Thyroid gland (tissue), 4 donors: ENCODE data around the gene IFT57.
"Not testable (repeated sequence)": the region's sequence is repeated elsewhere in the genome, so short reads cannot be mapped to it uniquely, and the experiment has no call there.

Source experiments
- CTCF ChIP-seq, 6 experiments: fragments of 200-600 bp in 3 of 6; fragments of 450-650 bp in 3 of 6; sonication (generic) in 3 of 6; IDR thresholded peaks; one replicate each; pipeline ENCODE4 v1.5.1; 2016 to 2019; ENCODE audit warnings: antibody characterized with exemption in 6 of 6, mild to moderate bottlenecking in 2 of 6, inconsistent platforms in 1 of 6, moderate library complexity in 1 of 6
- POLR2A ChIP-seq, 2 donors: fragments of 450-650 bp; IDR thresholded peaks; one replicate each; pipeline ENCODE4 v1.6.1; 2017; ENCODE audit warnings: antibody characterized with exemption in 2 of 2, mild to moderate bottlenecking in 2 of 2, moderate library complexity in 1 of 2

GRCh38 chr3:108268235-108268634 lies 46.0 kb upstream of the IFT57 start:
- TF ChIP-seq CTCF, POLR2A (IDR thresholded peaks at IDR 0.05): not testable (repeated sequence)
